ENCODE data around the gene PRKAA1.
"Not testable (repeated sequence)": the region's sequence is repeated elsewhere in the genome, so short reads cannot be mapped to it uniquely, and the experiment has no call there.

The PRKAA1 gene

DNA sequence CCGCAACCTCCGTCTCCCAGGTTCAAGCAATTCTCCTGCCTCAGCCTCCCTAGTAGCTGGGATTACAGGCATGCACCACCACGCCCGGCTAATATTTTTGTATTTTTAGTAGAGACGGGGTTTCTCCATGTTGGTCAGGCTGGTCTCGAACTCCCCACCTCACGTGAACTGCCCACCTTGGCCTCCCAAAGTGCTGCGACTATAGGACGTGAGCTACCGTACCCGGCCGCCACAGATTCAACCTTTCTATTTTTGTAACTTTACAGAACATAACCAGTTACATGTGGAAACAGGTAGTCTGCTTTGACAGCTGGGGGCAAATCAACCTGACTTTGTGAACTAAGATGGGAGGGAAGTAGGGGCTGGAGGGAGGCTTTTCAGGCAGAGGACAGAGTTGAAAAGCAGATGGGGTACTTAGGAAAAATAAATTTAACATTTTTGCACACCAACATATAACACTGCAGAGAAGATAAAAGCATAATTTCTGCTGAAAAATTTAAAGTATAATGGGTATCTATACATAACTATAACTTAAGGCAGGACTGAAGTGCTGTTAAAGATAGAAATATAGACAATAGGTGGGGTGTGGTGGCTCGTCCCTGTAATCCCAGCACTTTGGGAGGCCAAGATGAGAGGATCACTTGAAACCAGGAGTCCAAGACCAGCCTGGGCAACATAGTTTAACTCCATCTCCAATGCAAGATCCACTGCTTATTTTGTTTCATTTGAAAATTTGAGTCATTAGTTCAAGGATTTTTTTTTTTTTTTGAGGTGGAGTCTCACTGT lies 31.8 kb upstream of the PRKAA1 start:
- Mint-ChIP-seq H3K9me3 (no peaks in the 10 kb centered on the region), H3K36me3 (ENCODE audit: low read depth) (peaks cover 94% of the 10 kb centered on the region), H3K27ac (peak overlapping the region; percentile 100), H3K27me3 (no peaks in the 10 kb centered on the region), H3K4me1 (ENCODE audit: low read depth) (peaks cover 56% of the 10 kb centered on the region), H3K4me3 (peak overlapping the region; percentile 100)
- no peak for DNase-seq

DNA sequence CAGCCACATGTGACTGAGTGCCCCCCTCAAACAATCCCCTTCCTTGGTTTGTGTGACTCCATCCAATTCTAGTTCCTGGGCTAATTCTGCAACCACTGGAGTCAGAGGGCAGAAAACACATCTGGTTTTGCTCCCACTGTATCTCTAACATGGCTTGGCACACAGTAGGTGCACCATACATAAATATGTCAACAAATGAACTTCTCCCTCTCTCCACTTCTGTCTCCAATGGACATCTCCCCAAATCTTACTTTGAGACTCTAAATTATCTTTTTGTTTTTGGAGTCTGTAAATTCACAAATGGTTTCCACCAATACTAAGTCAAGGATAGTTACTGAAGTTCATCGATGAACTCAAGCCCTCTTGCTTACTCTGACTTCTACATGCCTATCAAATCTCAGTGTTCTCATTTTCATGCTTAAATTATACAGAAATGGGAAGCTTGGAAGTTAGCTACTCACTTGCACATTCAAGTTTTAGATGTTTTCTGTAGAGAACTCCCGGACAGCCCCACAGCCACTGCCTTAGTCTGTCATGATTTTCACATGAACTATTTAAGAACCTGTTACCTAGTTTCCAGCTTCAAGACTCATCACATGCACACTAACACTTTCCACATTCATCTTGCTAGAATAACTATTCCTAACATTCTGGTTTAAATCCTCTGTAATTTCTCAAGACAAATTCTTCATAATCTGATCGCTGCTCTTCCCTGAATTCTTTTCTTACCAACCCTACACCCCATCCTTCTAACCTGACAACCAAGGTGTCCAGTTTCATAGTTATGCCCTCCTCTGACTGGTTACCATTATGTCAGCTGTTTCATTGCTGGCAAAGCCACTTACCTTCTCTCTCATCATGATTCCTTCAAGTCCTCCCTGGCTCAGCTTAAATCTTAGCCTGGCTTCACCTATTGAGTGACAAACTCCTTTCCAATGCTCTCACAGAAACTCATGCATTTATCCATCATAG lies 30.8 kb upstream of the PRKAA1 start:
- Mint-ChIP-seq H3K27me3 (no peaks in the 10 kb centered on the region), H3K9me3 (no peaks in the 10 kb centered on the region), H3K27ac (peak overlapping the region; percentile 100), H3K4me1 (ENCODE audit: low read depth) (peaks cover 56% of the 10 kb centered on the region), H3K4me3 (peak overlapping the region; percentile 18), H3K36me3 (ENCODE audit: low read depth) (peaks cover 88% of the 10 kb centered on the region)
- no peak for DNase-seq

DNA sequence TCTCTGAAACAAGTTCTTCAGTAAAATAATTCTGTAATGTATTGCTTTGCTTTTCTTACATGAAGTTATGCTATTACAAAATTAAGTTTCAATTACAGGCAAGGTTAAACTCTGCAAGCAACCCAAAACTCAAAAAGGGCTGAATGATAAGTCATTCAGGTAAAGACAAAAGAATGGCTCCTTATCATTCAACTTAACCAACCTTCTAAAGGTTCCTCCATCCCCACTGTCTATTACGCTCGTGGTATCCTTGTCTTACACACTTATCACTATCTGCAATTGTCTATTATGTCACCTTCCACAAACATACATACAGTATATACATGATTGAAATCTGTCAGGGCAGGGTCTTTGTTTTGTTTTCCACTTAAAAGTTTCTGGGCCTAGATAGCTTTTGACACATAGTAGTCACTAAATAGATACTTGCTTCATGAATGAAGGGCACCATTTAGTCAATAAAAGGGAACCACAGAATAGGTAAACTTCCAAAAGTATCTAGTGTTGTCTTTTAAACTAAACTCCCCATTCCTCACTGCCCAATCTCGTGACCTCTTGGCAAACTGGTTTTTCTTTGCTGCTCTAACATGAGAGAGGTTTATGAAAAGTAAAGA lies 30.0 kb upstream of the PRKAA1 start:
- Mint-ChIP-seq H3K4me1 (ENCODE audit: low read depth) (peaks cover 54% of the 10 kb centered on the region), H3K27ac (peak overlapping the region; percentile 100), H3K27me3 (no peaks in the 10 kb centered on the region), H3K36me3 (ENCODE audit: low read depth) (peaks cover 85% of the 10 kb centered on the region), H3K4me3 (no peak overlapping the region), H3K9me3 (no peaks in the 10 kb centered on the region)
- no peak for DNase-seq

DNA sequence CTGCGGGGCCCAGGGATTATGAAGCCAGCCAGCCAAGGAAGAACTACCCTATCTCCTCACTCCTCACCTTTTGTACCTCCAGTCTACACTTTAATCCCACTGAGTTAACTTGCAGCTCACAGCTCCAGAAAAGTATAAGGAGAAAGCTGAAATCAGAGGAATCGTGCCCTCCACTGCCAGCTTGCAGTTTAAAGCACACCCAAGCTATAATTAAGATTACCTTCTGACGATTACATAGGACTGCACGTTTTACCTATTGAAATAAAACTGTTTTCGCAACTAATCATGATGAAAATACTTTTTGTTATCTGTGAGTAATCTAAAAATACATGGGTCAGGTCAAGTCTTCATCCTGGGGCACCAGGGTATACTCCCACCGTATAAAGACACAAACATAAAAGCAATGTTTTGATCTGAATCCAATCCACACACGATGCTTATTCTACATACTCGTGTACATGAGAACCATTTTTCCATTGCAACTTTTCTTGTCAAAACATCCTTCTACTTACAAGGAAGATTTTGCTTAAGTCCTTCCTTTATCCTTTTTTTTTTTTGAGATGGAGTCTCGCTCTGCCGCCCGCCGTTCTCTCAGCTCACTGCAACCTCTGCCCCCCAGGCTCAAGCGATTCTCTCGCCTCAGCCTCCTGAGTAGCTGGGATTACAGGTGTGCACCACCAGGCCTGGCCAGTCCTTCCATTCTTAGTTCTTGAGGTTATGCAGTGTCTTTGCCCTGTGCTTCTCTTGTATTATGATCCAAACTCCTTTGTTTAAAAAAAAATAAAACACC lies 29.2 kb upstream of the PRKAA1 start:
- Mint-ChIP-seq H3K27me3 (no peaks in the 10 kb centered on the region), H3K4me1 (ENCODE audit: low read depth) (peaks cover 47% of the 10 kb centered on the region), H3K9me3 (no peaks in the 10 kb centered on the region), H3K27ac (peak overlapping the region; percentile 100), H3K4me3 (no peak overlapping the region), H3K36me3 (ENCODE audit: low read depth) (peaks cover 82% of the 10 kb centered on the region)
- no peak for DNase-seq

DNA sequence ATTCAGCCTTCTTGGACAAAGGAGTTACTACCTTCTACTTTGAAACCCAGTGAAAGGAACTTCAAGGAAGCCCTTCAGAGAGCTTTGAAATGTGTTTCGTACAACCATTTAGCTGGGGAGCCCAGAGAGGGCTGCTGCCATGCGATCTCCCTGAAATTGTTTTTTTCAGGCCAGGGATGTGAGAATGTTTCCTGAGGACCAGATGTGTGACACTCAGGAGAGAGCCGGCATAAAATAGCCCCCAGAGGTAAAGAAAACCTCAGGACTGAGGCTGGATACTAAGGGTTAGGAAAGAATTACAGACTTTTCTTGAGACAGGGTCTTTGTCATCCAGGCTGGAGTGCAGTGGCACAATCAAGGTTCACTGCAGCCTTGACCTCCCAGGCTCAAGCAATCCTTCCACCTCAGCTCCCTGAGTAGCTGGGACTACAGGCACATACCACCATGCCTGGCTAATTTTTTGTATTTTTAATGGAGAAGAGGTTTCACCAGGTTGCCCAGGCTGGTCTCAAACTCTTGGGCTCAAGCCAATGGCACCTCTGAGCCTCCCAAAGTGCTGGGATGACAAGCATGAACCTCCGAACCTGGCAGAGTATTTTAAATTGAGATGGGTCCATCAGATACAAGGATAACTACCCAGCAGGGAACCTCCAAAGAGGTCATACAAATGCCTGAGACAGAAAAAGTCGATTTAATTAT lies 28.5 kb upstream of the PRKAA1 start:
- H3K4me1 Mint-ChIP-seq (ENCODE audit: low read depth) = peaks cover 39% of the 10 kb centered on the region
- H3K4me3 Mint-ChIP-seq = no peak overlapping the region
- H3K9me3 Mint-ChIP-seq = no peaks in the 10 kb centered on the region
- no peak for DNase-seq
- no peaks in the 10 kb centered on the region for H3K27me3 Mint-ChIP-seq
- H3K27ac Mint-ChIP-seq = peak overlapping the region; percentile 100
- H3K36me3 Mint-ChIP-seq (ENCODE audit: low read depth) = peaks cover 75% of the 10 kb centered on the region

DNA sequence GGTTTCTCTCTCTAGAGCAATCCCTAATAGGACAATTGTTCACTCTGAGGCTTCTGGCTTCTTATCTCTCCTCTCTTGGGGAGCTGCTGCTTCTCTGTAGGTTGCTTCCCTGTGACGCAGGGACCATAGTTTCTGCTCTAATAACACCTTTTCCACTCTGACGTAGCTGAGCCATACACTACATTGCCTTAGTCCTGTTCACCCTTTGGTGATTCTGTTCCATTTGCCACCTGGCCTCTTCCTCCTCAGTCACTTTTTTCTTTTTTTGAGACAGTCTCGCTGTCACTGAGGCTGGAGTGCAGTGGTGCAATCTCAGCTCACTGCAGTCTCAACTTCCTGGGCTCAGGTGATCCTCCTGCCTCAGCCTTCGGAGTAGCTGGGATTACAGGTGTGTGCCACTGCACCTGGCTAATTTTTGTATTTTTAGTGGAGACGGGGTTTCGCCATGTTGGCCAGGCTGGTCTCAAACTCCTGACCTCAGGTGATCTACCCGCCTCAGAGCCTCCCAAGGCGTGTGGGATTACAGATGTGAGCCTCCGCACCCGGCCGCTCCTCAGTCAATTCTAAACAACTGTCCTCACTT lies 27.4 kb upstream of the PRKAA1 start:
- Mint-ChIP-seq H3K4me1 (ENCODE audit: low read depth) (peaks cover 29% of the 10 kb centered on the region), H3K36me3 (ENCODE audit: low read depth) (peaks cover 68% of the 10 kb centered on the region), H3K27ac (peak overlapping the region; percentile 79)
- DNase-seq, H3K27me3 Mint-ChIP-seq, H3K9me3 Mint-ChIP-seq, H3K4me3 Mint-ChIP-seq: not testable (repeated sequence)

DNA sequence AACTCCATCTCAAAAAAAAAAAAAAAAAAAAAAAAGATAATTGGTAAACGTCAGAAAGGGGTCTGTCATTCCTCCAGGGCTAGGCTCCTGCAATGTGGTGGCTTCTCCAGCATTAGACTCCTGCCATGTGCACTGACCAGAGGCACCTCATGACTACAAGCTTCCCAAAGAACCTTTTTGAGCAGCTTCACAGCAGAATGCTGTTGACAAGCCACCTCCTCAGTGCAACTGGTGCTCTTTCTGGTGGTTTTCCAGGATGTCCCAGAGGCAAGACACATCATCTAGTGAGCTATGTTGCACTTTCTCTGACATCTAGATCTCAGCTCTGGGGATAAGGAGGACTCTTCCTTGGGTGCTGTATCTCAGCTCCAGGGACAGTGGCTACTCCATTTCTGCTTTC lies 25.3 kb upstream of the PRKAA1 start:
- Mint-ChIP-seq H3K4me1 (ENCODE audit: low read depth) (peaks cover 13% of the 10 kb centered on the region), H3K4me3 (no peak overlapping the region), H3K27ac (peak overlapping the region; percentile 73), H3K27me3 (no peaks in the 10 kb centered on the region), H3K36me3 (ENCODE audit: low read depth) (peaks cover 47% of the 10 kb centered on the region), H3K9me3 (no peaks in the 10 kb centered on the region)
- no peak for DNase-seq

DNA sequence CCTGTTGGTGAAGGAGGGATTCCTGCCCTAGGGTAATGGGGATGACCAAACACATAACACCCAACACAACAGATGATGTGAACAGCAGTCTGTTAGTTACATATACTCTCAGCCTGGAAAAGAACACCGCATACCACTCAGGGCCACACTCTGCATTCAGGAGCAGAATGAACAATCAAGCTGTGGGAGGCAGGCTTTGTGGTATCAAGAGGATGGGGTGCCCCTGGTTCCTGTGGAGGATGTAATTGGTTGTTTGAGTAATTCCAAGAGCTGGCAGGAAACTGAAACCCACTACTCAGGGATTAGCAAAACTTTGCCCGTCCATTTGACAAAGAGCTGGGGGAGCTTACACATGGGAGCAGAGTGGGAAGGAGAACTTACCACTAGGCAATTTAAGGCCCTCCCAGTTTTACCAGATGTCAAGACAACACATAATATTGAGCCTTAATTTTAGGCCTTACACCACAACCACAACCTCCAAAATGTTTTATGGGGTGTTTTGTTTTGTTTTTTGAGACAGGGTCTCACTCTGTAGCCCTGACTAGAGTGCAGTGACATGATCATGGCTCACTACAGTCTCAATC lies 15.6 kb upstream of the PRKAA1 start:
- peaks cover 3% of the 10 kb centered on the region for H3K36me3 Mint-ChIP-seq (ENCODE audit: low read depth)
- no peak overlapping the region for H3K4me3 Mint-ChIP-seq
- DNase-seq = no peak
- peak overlapping the region; percentile 75 for H3K27ac Mint-ChIP-seq
- peaks cover 7% of the 10 kb centered on the region for H3K4me1 Mint-ChIP-seq (ENCODE audit: low read depth)
- no peaks in the 10 kb centered on the region for H3K27me3 Mint-ChIP-seq
- no peaks in the 10 kb centered on the region for H3K9me3 Mint-ChIP-seq

DNA sequence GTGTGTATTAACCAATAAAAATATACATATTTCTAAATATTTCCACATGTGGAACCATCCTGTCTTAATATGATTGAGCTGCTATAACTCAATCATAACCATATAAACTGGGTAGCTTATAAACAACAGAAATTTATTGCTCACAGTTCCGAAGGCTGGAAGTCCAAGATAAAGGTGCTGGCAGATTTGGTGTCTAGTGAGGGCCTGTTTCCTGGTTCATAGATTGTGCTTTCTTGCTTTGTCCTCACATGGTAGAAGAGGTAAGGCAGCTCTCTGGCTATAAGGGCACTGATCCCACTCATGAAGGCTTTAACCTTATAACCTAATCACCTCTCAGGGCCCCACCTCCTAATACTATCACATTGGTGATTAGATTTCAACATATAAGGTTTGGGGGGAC lies 14.0 kb upstream of the PRKAA1 start:
- no peak overlapping the region for H3K27ac Mint-ChIP-seq
- H3K4me3 Mint-ChIP-seq = no peak overlapping the region
- no peaks in the 10 kb centered on the region for H3K9me3 Mint-ChIP-seq
- H3K4me1 Mint-ChIP-seq (ENCODE audit: low read depth) = peaks cover 15% of the 10 kb centered on the region
- H3K27me3 Mint-ChIP-seq = no peaks in the 10 kb centered on the region
- H3K36me3 Mint-ChIP-seq (ENCODE audit: low read depth) = no peaks in the 10 kb centered on the region
- no peak for DNase-seq

DNA sequence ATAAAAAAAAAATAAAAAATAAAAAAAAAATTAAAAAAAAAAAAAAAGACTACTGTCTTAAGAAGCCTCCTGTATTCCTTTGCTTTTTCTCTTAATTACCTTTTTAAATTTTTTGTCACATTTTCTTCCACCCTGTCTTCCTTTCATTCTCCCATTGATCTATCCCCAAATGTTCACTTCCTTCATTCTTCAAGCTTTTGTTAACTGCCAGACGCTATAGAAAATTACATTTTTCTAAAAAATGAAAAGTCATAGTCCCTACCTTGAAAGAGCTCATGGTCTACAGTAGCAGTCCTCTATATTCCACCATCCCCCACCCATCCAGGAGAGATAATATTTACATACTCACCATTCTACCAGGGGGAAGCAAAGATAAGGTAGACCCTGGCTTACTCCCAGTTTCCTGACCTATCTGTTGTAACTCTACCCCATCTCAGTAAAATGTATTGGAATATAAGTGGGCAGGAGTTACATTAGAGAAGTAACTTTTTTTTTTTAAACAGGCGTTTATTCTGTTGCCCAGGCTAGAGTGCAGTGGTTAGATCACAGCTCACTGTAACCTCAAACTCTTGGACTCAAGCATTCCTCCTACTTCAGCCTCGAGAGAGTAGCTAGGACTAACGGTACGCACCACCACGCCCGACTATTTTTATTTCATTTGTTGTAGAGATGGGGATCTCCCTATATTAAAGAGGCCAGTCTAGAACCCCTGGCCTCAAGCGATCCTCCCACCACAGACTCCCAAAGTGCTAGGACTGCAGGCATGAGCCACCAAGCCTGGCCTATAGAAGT lies 3.8 kb upstream of the PRKAA1 start:
- no peak for DNase-seq
- H3K4me3 Mint-ChIP-seq = no peak overlapping the region
- peaks cover 12% of the 10 kb centered on the region for H3K4me1 Mint-ChIP-seq (ENCODE audit: low read depth)
- H3K27me3 Mint-ChIP-seq = peaks cover 3% of the 10 kb centered on the region
- H3K9me3 Mint-ChIP-seq = no peaks in the 10 kb centered on the region
- peaks cover 5% of the 10 kb centered on the region for H3K36me3 Mint-ChIP-seq (ENCODE audit: low read depth)
- H3K27ac Mint-ChIP-seq = no peak overlapping the region

DNA sequence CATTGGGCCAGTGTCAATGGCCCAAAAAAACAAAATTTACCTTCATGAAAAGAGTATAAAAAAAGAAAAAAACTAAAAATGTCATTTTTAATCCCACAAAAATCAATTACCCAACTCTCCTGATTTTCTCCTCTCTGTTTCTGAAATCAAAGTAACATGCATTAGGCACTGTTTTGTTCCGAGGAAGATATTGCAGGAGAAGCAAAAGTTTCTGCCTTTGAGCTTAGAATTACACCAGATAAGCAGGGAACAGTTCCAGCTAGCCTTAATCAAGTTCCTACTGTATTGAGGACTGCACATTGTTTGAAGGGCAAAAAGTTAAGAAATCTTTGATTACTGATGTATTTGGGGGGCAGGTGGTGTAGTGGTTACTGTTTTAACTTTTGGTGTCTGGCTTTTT lies 1.1 kb upstream of the PRKAA1 start:
- no peaks in the 10 kb centered on the region for H3K9me3 Mint-ChIP-seq
- peaks cover 30% of the 10 kb centered on the region for H3K36me3 Mint-ChIP-seq (ENCODE audit: low read depth)
- no peak overlapping the region for H3K27ac Mint-ChIP-seq
- peak overlapping the region; percentile 84 for H3K4me3 Mint-ChIP-seq
- H3K4me1 Mint-ChIP-seq (ENCODE audit: low read depth) = peaks cover 37% of the 10 kb centered on the region
- DNase-seq = no peak
- peaks cover 3% of the 10 kb centered on the region for H3K27me3 Mint-ChIP-seq

DNA sequence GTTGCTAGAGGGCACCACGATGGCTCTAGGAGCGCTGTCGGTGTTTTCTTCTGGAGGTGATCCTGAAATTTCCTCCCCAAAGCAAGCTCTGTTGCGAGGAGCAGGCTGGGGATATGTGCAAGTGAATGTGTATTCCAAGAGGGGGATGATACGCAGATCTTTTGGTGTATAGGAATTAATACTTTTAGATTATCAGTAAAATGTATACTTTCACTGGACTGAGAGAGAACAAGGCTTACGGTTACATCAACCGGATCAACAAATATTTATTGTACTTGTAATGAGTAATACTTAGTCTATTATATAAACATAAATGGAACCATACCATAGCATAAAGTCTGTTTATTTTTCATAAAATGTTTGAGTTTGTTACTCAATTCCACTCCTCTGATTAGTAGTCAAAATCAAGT lies 632 bp upstream of the PRKAA1 start:
- Mint-ChIP-seq H3K27me3 (peaks cover 3% of the 10 kb centered on the region), H3K27ac (peak overlapping the region; percentile 94), H3K36me3 (ENCODE audit: low read depth) (peaks cover 34% of the 10 kb centered on the region), H3K9me3 (no peaks in the 10 kb centered on the region), H3K4me3 (peak overlapping the region; percentile 84), H3K4me1 (ENCODE audit: low read depth) (peaks cover 41% of the 10 kb centered on the region)
- no peak for DNase-seq
